ENCODE measurements around the gene GHRHR. TPM values are rescaled to one million over a fixed set of nuclear protein-coding genes. Genes with fewer than 3 reads are reported as not detected.

Gene GHRHR
- total and polyA plus RNA-seq, 9 of the 15 experiments (the other 6 are each of a cell fraction or from before 2014, with no cell fraction given) = not detected

- BruUV-seq (replicated peaks) = no TSS peak
- FAIRE-seq = no peak
- H2AFZ ChIP-seq (ENCODE audit: low read depth, low read length) = no peak overlapping the region
- no peaks in the 10 kb centered on the region; the same call in 2 of the 3 replicates for H3K79me2 ChIP-seq (ENCODE audit: control insufficient read depth, insufficient read depth, low read length)
- no peaks in the 10 kb centered on the region for H3K36me3 ChIP-seq (ENCODE audit: control insufficient read depth, insufficient read depth, low read length)
- POLR2A ChIA-PET = interaction anchor here (0.5 kb wide), 1 partner anchor 139 kb away, joined by 4 read pairs; no protein-coding TSS in a partner anchor
- in situ Hi-C loops (cut with MboI) = no loop called here
- DNase-seq (ENCODE audit: extremely low read depth in 1 of 4, low spot score in 3 of 4) = no peak
- H4K20me1 ChIP-seq (replicated peaks; ENCODE audit: control insufficient read depth, insufficient read depth, low read length) = no peaks in the 10 kb centered on the region
- no peak overlapping the region for H3K27ac ChIP-seq (ENCODE audit: extremely low read depth, low read depth, low read length)
- peaks cover 0 to 4% of the 10 kb centered on the region in 2 experiments; a peak in 1 of 5 replicates for H3K4me1 ChIP-seq (replicated peaks in 1 of 2; ENCODE audit: control insufficient read depth in 2 of 2, insufficient read depth in 2 of 2, low read length in 2 of 2)
- H3K4me2 ChIP-seq (ENCODE audit: insufficient read depth, low read length) = no peak overlapping the region
- H3K9me1 ChIP-seq (ENCODE audit: control insufficient read depth, insufficient read depth, low read length) = no peaks in the 10 kb centered on the region
- intact Hi-C loops (cut with micrococcal nuclease) = no loop called here
- H3K9me3 ChIP-seq (replicated peaks; ENCODE audit: control insufficient read depth, insufficient read depth, low read depth, low read length) = no peaks in the 10 kb centered on the region
- no peak for ATAC-seq
- WGBS (ENCODE audit: insufficient coverage, low coverage, missing lambda C conversion rate) = 0% methylated on average over 8 of the region's 9 CpGs
- H3K9ac ChIP-seq (ENCODE audit: insufficient read depth in 1 of 2, low read depth in 2 of 2, low read length in 2 of 2) = no peak overlapping the region; a peak in 1 of 4 replicates
- no peak overlapping the region for H3K4me3 ChIP-seq
- peaks cover 8 to 56% of the 10 kb centered on the region in 2 experiments for H3K27me3 ChIP-seq (ENCODE audit: control insufficient read depth in 2 of 2, insufficient read depth in 2 of 2, low read length in 2 of 2)
- CTCF ChIA-PET (ENCODE audit: low intra/inter-chr PET ratio) = no interaction called here
- TF ChIP-seq ZNF764 (CRISPR knock-in tag; IDR thresholded peaks at IDR 0.05; ENCODE audit: low read depth) = no peak
- TF ChIP-seq KLF10 (CRISPR knock-in tag; IDR thresholded peaks at IDR 0.05) = no peak
- TF ChIP-seq OTX1 (CRISPR knock-in tag; IDR thresholded peaks at IDR 0.05) = no peak
- TF ChIP-seq, protein P1, sequence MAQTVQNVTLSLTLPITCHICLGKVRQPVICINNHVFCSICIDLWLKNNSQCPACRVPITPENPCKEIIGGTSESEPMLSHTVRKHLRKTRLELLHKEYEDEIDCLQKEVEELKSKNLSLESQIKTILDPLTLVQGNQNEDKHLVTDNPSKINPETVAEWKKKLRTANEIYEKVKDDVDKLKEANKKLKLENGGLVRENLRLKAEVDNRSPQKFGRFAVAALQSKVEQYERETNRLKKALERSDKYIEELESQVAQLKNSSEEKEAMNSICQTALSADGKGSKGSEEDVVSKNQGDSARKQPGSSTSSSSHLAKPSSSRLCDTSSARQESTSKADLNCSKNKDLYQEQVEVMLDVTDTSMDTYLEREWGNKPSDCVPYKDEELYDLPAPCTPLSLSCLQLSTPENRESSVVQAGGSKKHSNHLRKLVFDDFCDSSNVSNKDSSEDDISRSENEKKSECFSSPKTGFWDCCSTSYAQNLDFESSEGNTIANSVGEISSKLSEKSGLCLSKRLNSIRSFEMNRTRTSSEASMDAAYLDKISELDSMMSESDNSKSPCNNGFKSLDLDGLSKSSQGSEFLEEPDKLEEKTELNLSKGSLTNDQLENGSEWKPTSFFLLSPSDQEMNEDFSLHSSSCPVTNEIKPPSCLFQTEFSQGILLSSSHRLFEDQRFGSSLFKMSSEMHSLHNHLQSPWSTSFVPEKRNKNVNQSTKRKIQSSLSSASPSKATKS (CRISPR knock-in tag; IDR thresholded peaks at IDR 0.05) = no peak
- TF ChIP-seq, protein P2, sequence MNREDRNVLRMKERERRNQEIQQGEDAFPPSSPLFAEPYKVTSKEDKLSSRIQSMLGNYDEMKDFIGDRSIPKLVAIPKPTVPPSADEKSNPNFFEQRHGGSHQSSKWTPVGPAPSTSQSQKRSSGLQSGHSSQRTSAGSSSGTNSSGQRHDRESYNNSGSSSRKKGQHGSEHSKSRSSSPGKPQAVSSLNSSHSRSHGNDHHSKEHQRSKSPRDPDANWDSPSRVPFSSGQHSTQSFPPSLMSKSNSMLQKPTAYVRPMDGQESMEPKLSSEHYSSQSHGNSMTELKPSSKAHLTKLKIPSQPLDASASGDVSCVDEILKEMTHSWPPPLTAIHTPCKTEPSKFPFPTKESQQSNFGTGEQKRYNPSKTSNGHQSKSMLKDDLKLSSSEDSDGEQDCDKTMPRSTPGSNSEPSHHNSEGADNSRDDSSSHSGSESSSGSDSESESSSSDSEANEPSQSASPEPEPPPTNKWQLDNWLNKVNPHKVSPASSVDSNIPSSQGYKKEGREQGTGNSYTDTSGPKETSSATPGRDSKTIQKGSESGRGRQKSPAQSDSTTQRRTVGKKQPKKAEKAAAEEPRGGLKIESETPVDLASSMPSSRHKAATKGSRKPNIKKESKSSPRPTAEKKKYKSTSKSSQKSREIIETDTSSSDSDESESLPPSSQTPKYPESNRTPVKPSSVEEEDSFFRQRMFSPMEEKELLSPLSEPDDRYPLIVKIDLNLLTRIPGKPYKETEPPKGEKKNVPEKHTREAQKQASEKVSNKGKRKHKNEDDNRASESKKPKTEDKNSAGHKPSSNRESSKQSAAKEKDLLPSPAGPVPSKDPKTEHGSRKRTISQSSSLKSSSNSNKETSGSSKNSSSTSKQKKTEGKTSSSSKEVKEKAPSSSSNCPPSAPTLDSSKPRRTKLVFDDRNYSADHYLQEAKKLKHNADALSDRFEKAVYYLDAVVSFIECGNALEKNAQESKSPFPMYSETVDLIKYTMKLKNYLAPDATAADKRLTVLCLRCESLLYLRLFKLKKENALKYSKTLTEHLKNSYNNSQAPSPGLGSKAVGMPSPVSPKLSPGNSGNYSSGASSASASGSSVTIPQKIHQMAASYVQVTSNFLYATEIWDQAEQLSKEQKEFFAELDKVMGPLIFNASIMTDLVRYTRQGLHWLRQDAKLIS (CRISPR knock-in tag; IDR thresholded peaks at IDR 0.05) = no peak
- no peak for TF ChIP-seq ZNF445 (CRISPR knock-in tag; IDR thresholded peaks at IDR 0.05; ENCODE audit: low read depth)
- TF ChIP-seq, protein P3, sequence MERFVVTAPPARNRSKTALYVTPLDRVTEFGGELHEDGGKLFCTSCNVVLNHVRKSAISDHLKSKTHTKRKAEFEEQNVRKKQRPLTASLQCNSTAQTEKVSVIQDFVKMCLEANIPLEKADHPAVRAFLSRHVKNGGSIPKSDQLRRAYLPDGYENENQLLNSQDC (CRISPR knock-in tag; IDR thresholded peaks at IDR 0.05) = no peak
- no peak for TF ChIP-seq C11orf30 (IDR thresholded peaks at IDR 0.05; ENCODE audit: low read depth)
- TF ChIP-seq MCM2 (IDR thresholded peaks at IDR 0.05; ENCODE audit: low read depth) = no peak
- no peak for TF ChIP-seq PATZ1 (CRISPR knock-in tag; IDR thresholded peaks at IDR 0.05; ENCODE audit: borderline replicate concordance)
- no peak for TF ChIP-seq WHSC1 (IDR thresholded peaks at IDR 0.05; ENCODE audit: low read length)
- no peak for TF ChIP-seq RAD51 (IDR thresholded peaks at IDR 0.05; ENCODE audit: borderline replicate concordance, low read depth)
- no peak for TF ChIP-seq ZFP91 (CRISPR knock-in tag; IDR thresholded peaks at IDR 0.05)
- TF ChIP-seq ZNF444 (CRISPR knock-in tag; IDR thresholded peaks at IDR 0.05) = no peak
Measured at GRCh38 chr7:30965883-30966282, 2.1 kb downstream of the GHRHR start.

Measured in K562 (cell line).